Measurements from ENCODE around the gene SERGEF. TPM values are rescaled to one million over a fixed set of nuclear protein-coding genes. Genes with fewer than 3 reads are reported as not detected.

Gene SERGEF
- total and polyA plus RNA-seq, 4 donors, result 12.0 to 17.9 (median 13.4) TPM

- no peak overlapping the region for H3K4me3 ChIP-seq (ENCODE audit: low read depth in 1 of 3, low read length in 3 of 3)
- no peak for TF ChIP-seq CTCF (IDR thresholded peaks at IDR 0.05; ENCODE audit: low read depth, low read length, missing input control)
- peak; percentile 18 for TF ChIP-seq HNF4G (IDR thresholded peaks at IDR 0.05)
- no peak for TF ChIP-seq TAF1 (conservative IDR thresholded peaks at IDR 0.05)
- peak in 1 of 2 donors; percentile 51 for TF ChIP-seq HNF4A (conservative IDR thresholded peaks at IDR 0.05)
- no peak for TF ChIP-seq JUND (IDR thresholded peaks at IDR 0.05)
- no peak for TF ChIP-seq RXRA (IDR thresholded peaks at IDR 0.05)
- no peak for TF ChIP-seq FOXA1 (IDR thresholded peaks at IDR 0.05)
- TF ChIP-seq SP1 (IDR thresholded peaks at IDR 0.05), result no peak
- peak; percentile 43 for TF ChIP-seq YY1 (IDR thresholded peaks at IDR 0.05)
- TF ChIP-seq FOXA2 (IDR thresholded peaks at IDR 0.05), result no peak
- TF ChIP-seq RAD21 (IDR thresholded peaks at IDR 0.05), result no peak
- TF ChIP-seq EGR1 (IDR thresholded peaks at IDR 0.05; ENCODE audit: low read depth in 2 of 2), result no peak
- TF ChIP-seq NR2F2 (IDR thresholded peaks at IDR 0.05), result no peak
- no peak for TF ChIP-seq ZBTB33 (IDR thresholded peaks at IDR 0.05)
- no peak for TF ChIP-seq REST (IDR thresholded peaks at IDR 0.05)
- DNase-seq (ENCODE audit: low spot score), result no peak
- peaks cover 3 to 17% (median 10%) of the 10 kb centered on the region in 4 donors for H3K36me3 ChIP-seq (ENCODE audit: control insufficient read depth in 4 of 4, insufficient read depth in 3 of 4, low read depth in 1 of 4, low read length in 3 of 4)
- no peaks in the 10 kb centered on the region for H3K4me1 ChIP-seq (ENCODE audit: control insufficient read depth in 4 of 4, insufficient read depth in 4 of 4, low read length in 3 of 4)
- H3K9me3 ChIP-seq (ENCODE audit: control insufficient read depth in 4 of 4, low read length in 3 of 4), result no peaks in the 10 kb centered on the region
- no peaks in the 10 kb centered on the region for H3K27me3 ChIP-seq (ENCODE audit: control insufficient read depth in 4 of 4, insufficient read depth in 4 of 4, low read length in 3 of 4)
- H3K9ac ChIP-seq (ENCODE audit: low read depth in 1 of 2, low read length in 2 of 2), result no peak overlapping the region
- H3K27ac ChIP-seq (ENCODE audit: low read depth in 1 of 2, low read length in 2 of 2), result no peak overlapping the region
- 82% methylated on average over 1 of the region's 1 CpG for WGBS
Measured at GRCh38 chr11:17986711-17987220, 26.1 kb downstream of the SERGEF start.

GRCh38 chr11:17986007-17986710 lies 26.7 kb downstream of the SERGEF start:
- DNase-seq (ENCODE audit: low spot score), result no peak
- H3K36me3 ChIP-seq (ENCODE audit: control insufficient read depth in 4 of 4, insufficient read depth in 3 of 4, low read depth in 1 of 4, low read length in 3 of 4), result peaks cover 3 to 17% (median 10%) of the 10 kb centered on the region in 4 donors
- TF ChIP-seq CTCF (IDR thresholded peaks at IDR 0.05; ENCODE audit: low read depth, low read length, missing input control), result no peak
- no peak for TF ChIP-seq ATF3 (IDR thresholded peaks at IDR 0.05)
- no peak for TF ChIP-seq TAF1 (conservative IDR thresholded peaks at IDR 0.05)
- TF ChIP-seq YY1 (IDR thresholded peaks at IDR 0.05), result no peak
- no peak for TF ChIP-seq HNF4G (IDR thresholded peaks at IDR 0.05)
- no peak for TF ChIP-seq SP1 (IDR thresholded peaks at IDR 0.05)
- TF ChIP-seq MAX (IDR thresholded peaks at IDR 0.05), result no peak
- no peak for TF ChIP-seq REST (IDR thresholded peaks at IDR 0.05)
- TF ChIP-seq RXRA (IDR thresholded peaks at IDR 0.05), result no peak

More at GRCh38 chr11:17986007-17986710, 26.7 kb downstream of the SERGEF start:
- no peaks in the 10 kb centered on the region for H3K27me3 ChIP-seq (ENCODE audit: control insufficient read depth in 4 of 4, insufficient read depth in 4 of 4, low read length in 3 of 4)
- 77% methylated on average over 7 of the region's 7 CpGs for WGBS
- H3K27ac ChIP-seq (ENCODE audit: low read depth in 1 of 2, low read length in 2 of 2), result no peak overlapping the region
- H3K4me1 ChIP-seq (ENCODE audit: control insufficient read depth in 4 of 4, insufficient read depth in 4 of 4, low read length in 3 of 4), result no peaks in the 10 kb centered on the region
- no peaks in the 10 kb centered on the region for H3K9me3 ChIP-seq (ENCODE audit: control insufficient read depth in 4 of 4, low read length in 3 of 4)
- no peak overlapping the region for H3K9ac ChIP-seq (ENCODE audit: low read depth in 1 of 2, low read length in 2 of 2)
- no peak overlapping the region for H3K4me3 ChIP-seq (ENCODE audit: low read depth in 1 of 3, low read length in 3 of 3)
